Chondrocyte (in vitro differentiated cells): ENCODE measurements around the gene BRCA2. TPM values are rescaled to one million over a fixed set of nuclear protein-coding genes. Genes with fewer than 3 reads are reported as not detected.
"Not testable (repeated sequence)": the region's sequence is repeated elsewhere in the genome, so short reads cannot be mapped to it uniquely, and the experiment has no call there.

Experiments used
- DNase-seq: peaks from one replicate; pipeline ENCODE4 v3.0.0; 2021; ENCODE audit warnings: mixed read lengths, low spot score
- H3K27ac Mint-ChIP-seq: one replicate; pipeline ENCODE4 v1.8.0; 2021; ENCODE audit warnings: mild to moderate bottlenecking, moderate library complexity, mixed read lengths; ENCODE audit not compliant: unreplicated experiment
- H3K27me3 Mint-ChIP-seq: 2 replicates; pipeline ENCODE4 v1.8.0; 2021; ENCODE audit warnings: low read depth, mixed read lengths
- H3K36me3 Mint-ChIP-seq: 2 replicates; pipeline ENCODE4 v1.8.0; 2021; ENCODE audit warnings: low read depth, mixed read lengths
- H3K4me1 Mint-ChIP-seq: 2 replicates; pipeline ENCODE4 v1.8.0; 2021; ENCODE audit warnings: low read depth, mild to moderate bottlenecking, mixed read lengths
- H3K4me3 Mint-ChIP-seq: one replicate; pipeline ENCODE4 v1.8.0; 2021; ENCODE audit warnings: mild to moderate bottlenecking, moderate library complexity, mixed read lengths; ENCODE audit not compliant: unreplicated experiment
- H3K9me3 Mint-ChIP-seq: 2 replicates; pipeline ENCODE4 v1.8.0; 2021; ENCODE audit warnings: low read depth, mixed read lengths
- CTCF ChIP-seq: fragments of 200-600 bp; sonication (generic); IDR thresholded peaks from 2 replicates; pipeline ENCODE4 v1.5.0; 2021; ENCODE audit warnings: antibody characterized with exemption, mild to moderate bottlenecking, moderate library complexity
- total RNA-seq: library from RNA; stranded (reverse); gene quantifications from 3 replicates; pipeline ENCODE4 v1.2.1, GENCODE V29; 2021

The BRCA2 gene
- total RNA-seq, 1 donor from 2014 or later = 4.4 TPM

GRCh38 chr13:32340914-32341313 is 25.6 kb downstream of the BRCA2 start:
- no peaks in the 10 kb centered on the region for H3K4me1 Mint-ChIP-seq
- no peak overlapping the region for H3K4me3 Mint-ChIP-seq
- no peak for DNase-seq
- no peaks in the 10 kb centered on the region for H3K27me3 Mint-ChIP-seq
- TF ChIP-seq CTCF = no peak
- H3K9me3 Mint-ChIP-seq = no peaks in the 10 kb centered on the region
- H3K27ac Mint-ChIP-seq = no peak overlapping the region
- H3K36me3 Mint-ChIP-seq = no peaks in the 10 kb centered on the region

- no peaks in the 10 kb centered on the region for H3K9me3 Mint-ChIP-seq
- no peak for TF ChIP-seq CTCF
- no peaks in the 10 kb centered on the region for H3K36me3 Mint-ChIP-seq
- H3K4me1 Mint-ChIP-seq = peaks cover 3% of the 10 kb centered on the region
- H3K27ac Mint-ChIP-seq = no peak overlapping the region
- no peak overlapping the region for H3K4me3 Mint-ChIP-seq
- H3K27me3 Mint-ChIP-seq = no peaks in the 10 kb centered on the region
- DNase-seq = no peak
Measured at GRCh38 chr13:32347651-32348050, 32.3 kb downstream of the BRCA2 start.

GRCh38 chr13:32350839-32351441 is 35.6 kb downstream of the BRCA2 start:
- H3K9me3 Mint-ChIP-seq, H3K27ac Mint-ChIP-seq, H3K27me3 Mint-ChIP-seq, H3K36me3 Mint-ChIP-seq, H3K4me1 Mint-ChIP-seq, H3K4me3 Mint-ChIP-seq, DNase-seq: not testable (repeated sequence)

GRCh38 chr13:32354040-32354439 is 38.7 kb downstream of the BRCA2 start:
- Mint-ChIP-seq H3K36me3 (no peaks in the 10 kb centered on the region), H3K4me3 (no peak overlapping the region), H3K27me3 (no peaks in the 10 kb centered on the region), H3K4me1 (peaks cover 3% of the 10 kb centered on the region), H3K27ac (no peak overlapping the region), H3K9me3 (no peaks in the 10 kb centered on the region)
- no peak for TF ChIP-seq CTCF
- DNase-seq = no peak

GRCh38 chr13:32355935-32356334 is 40.6 kb downstream of the BRCA2 start:
- H3K4me3 Mint-ChIP-seq, H3K36me3 Mint-ChIP-seq, H3K9me3 Mint-ChIP-seq, H3K4me1 Mint-ChIP-seq, H3K27ac Mint-ChIP-seq, H3K27me3 Mint-ChIP-seq, DNase-seq: not testable (repeated sequence)

GRCh38 chr13:32362574-32362973 is 47.3 kb downstream of the BRCA2 start:
- Mint-ChIP-seq H3K36me3 (no peaks in the 10 kb centered on the region), H3K4me1 (peaks cover 5% of the 10 kb centered on the region), H3K27ac (no peak overlapping the region), H3K4me3 (no peak overlapping the region), H3K27me3 (no peaks in the 10 kb centered on the region), H3K9me3 (no peaks in the 10 kb centered on the region)
- DNase-seq = no peak
- TF ChIP-seq CTCF = no peak
